Endothelial cell (in vitro differentiated cells): ENCODE results near the gene CEP20. TPM values are rescaled to one million over a fixed set of nuclear protein-coding genes. Genes with fewer than 3 reads are reported as not detected.
"Not testable (repeated sequence)": the region's sequence is repeated elsewhere in the genome, so short reads cannot be mapped to it uniquely, and the experiment has no call there.

Experiments used
- DNase-seq: peaks from one replicate; pipeline ENCODE4 v3.0.0; 2021; ENCODE audit warnings: low spot score
- H3K27ac Mint-ChIP-seq: one replicate; pipeline ENCODE4 v1.8.0; 2021; ENCODE audit warnings: mixed read lengths, inconsistent platforms; ENCODE audit not compliant: unreplicated experiment
- H3K27me3 Mint-ChIP-seq: one replicate; pipeline ENCODE4 v1.8.0; 2021; ENCODE audit warnings: mild to moderate bottlenecking, moderate library complexity, mixed read lengths, inconsistent platforms; ENCODE audit not compliant: unreplicated experiment
- H3K36me3 Mint-ChIP-seq: one replicate; pipeline ENCODE4 v1.8.0; 2021; ENCODE audit warnings: mild to moderate bottlenecking, low read depth, mixed read lengths, inconsistent platforms; ENCODE audit not compliant: unreplicated experiment
- H3K4me1 Mint-ChIP-seq: one replicate; pipeline ENCODE4 v1.8.0; 2021; ENCODE audit warnings: mild to moderate bottlenecking, mixed read lengths, inconsistent platforms; ENCODE audit not compliant: unreplicated experiment
- H3K4me3 Mint-ChIP-seq: one replicate; pipeline ENCODE4 v1.8.0; 2021; ENCODE audit warnings: mild to moderate bottlenecking, mixed read lengths, inconsistent platforms; ENCODE audit not compliant: unreplicated experiment
- H3K9me3 Mint-ChIP-seq: one replicate; pipeline ENCODE4 v1.8.0; 2021; ENCODE audit warnings: mixed read lengths, inconsistent platforms; ENCODE audit not compliant: unreplicated experiment
- CTCF ChIP-seq: fragments of 200-600 bp; sonication (generic); IDR thresholded peaks from one replicate; pipeline ENCODE4 v1.5.0; 2021; ENCODE audit warnings: antibody characterized with exemption; ENCODE audit not compliant: unreplicated experiment
- total RNA-seq: library from RNA; stranded (reverse); fragmentation: NEBNext Ultra II Directional; extraction: Animal tissue kit (Norgen Biotek cat#: 25700); gene quantifications from one replicate; pipeline ENCODE4 v1.2.1, GENCODE V29; 2021; ENCODE audit not compliant: unreplicated experiment

CEP20 gene
- total RNA-seq, 1 donor from 2014 or later = 16.1 TPM

- no peaks in the 10 kb centered on the region for H3K9me3 Mint-ChIP-seq
- no peaks in the 10 kb centered on the region for H3K36me3 Mint-ChIP-seq
- H3K27me3 Mint-ChIP-seq = peaks cover 5% of the 10 kb centered on the region
- TF ChIP-seq CTCF = no peak
- peaks cover 5% of the 10 kb centered on the region for H3K4me1 Mint-ChIP-seq
- peak overlapping the region; percentile 42 for H3K4me3 Mint-ChIP-seq
- H3K27ac Mint-ChIP-seq = no peak overlapping the region
- no peak for DNase-seq
These were observed 32.2 kb downstream of the CEP20 start for GRCh38 chr16:15856182-15856581.

- H3K4me3 Mint-ChIP-seq = no peak overlapping the region
These were observed 32.7 kb downstream of the CEP20 start for GRCh38 chr16:15855704-15856003.

GRCh38 chr16:15854906-15855703, 33.3 kb downstream of the CEP20 start:
- TF ChIP-seq CTCF = no peak
- H3K27me3 Mint-ChIP-seq = peaks cover 5% of the 10 kb centered on the region

More at GRCh38 chr16:15855704-15856003, 32.7 kb downstream of the CEP20 start:
- Mint-ChIP-seq H3K27me3 (peaks cover 5% of the 10 kb centered on the region), H3K4me1 (peaks cover 5% of the 10 kb centered on the region), H3K36me3 (no peaks in the 10 kb centered on the region), H3K9me3 (no peaks in the 10 kb centered on the region), H3K27ac (no peak overlapping the region)
- DNase-seq = no peak
- TF ChIP-seq CTCF = no peak

GRCh38 chr16:15854061-15854460, 34.3 kb downstream of the CEP20 start:
- H3K4me3 Mint-ChIP-seq = no peak overlapping the region
- H3K9me3 Mint-ChIP-seq = no peaks in the 10 kb centered on the region
- no peak for DNase-seq
- H3K27me3 Mint-ChIP-seq = peaks cover 5% of the 10 kb centered on the region
- H3K27ac Mint-ChIP-seq = no peak overlapping the region
- no peaks in the 10 kb centered on the region for H3K36me3 Mint-ChIP-seq
- TF ChIP-seq CTCF = no peak
- peaks cover 5% of the 10 kb centered on the region for H3K4me1 Mint-ChIP-seq

More at GRCh38 chr16:15854906-15855703, 33.3 kb downstream of the CEP20 start:
- no peak for DNase-seq
- no peak overlapping the region for H3K4me3 Mint-ChIP-seq
- H3K27ac Mint-ChIP-seq = no peak overlapping the region
- peaks cover 5% of the 10 kb centered on the region for H3K4me1 Mint-ChIP-seq
- no peaks in the 10 kb centered on the region for H3K36me3 Mint-ChIP-seq
- no peaks in the 10 kb centered on the region for H3K9me3 Mint-ChIP-seq

GRCh38 chr16:15853021-15853420, 35.4 kb downstream of the CEP20 start:
- H3K27me3 Mint-ChIP-seq = peaks cover 5% of the 10 kb centered on the region

GRCh38 chr16:15850555-15850954, 37.8 kb downstream of the CEP20 start:
- H3K27ac Mint-ChIP-seq, DNase-seq, H3K4me1 Mint-ChIP-seq, H3K9me3 Mint-ChIP-seq, H3K27me3 Mint-ChIP-seq, H3K36me3 Mint-ChIP-seq, H3K4me3 Mint-ChIP-seq: not testable (repeated sequence)

More at GRCh38 chr16:15853021-15853420, 35.4 kb downstream of the CEP20 start:
- TF ChIP-seq CTCF = no peak
- no peaks in the 10 kb centered on the region for H3K36me3 Mint-ChIP-seq
- no peak overlapping the region for H3K4me3 Mint-ChIP-seq
- no peak for DNase-seq
- no peak overlapping the region for H3K27ac Mint-ChIP-seq
- no peaks in the 10 kb centered on the region for H3K9me3 Mint-ChIP-seq
- peaks cover 5% of the 10 kb centered on the region for H3K4me1 Mint-ChIP-seq
